A549 (cell line): ENCODE measurements around the gene AIF1L. TPM values are rescaled to one million over a fixed set of nuclear protein-coding genes. Genes with fewer than 3 reads are reported as not detected.

Experiments used
- ATAC-seq, 2 experiments: fragments of 200-7000 bp in 1 of 2; fragments of >200 bp in 1 of 2; cut with Nextera tagmentation in 1 of 2; cut with Tn5 transposase in 1 of 2; 3 replicates each; pipeline versions ENCODE4 v1.8.0 to v1.9.1; 2018 to 2020; ENCODE audit warnings: mild to moderate bottlenecking in 1 of 2, moderate library complexity in 1 of 2
- CTCF ChIA-PET: fragments of 300-600 bp; sonication (Branson Sonifier 250); formaldehyde crosslinking; extraction: SDS; loops from one replicate; lab custom pipeline; 2021; ENCODE audit warnings: antibody characterized with exemption, inconsistent platforms; lab: Yijun Ruan, JAX
- POLR2A ChIA-PET: fragments of 350-600 bp; formaldehyde crosslinking; extraction: SDS; loops from one replicate; lab custom pipeline; 2021; ENCODE audit warnings: antibody characterized with exemption, inconsistent platforms; lab: Yijun Ruan, JAX
- DNase-seq, 2 experiments: peaks; one replicate each; pipeline versions ENCODE4 v3.0.0 to v3.0.0-alpha.2; 2011 to 2016; ENCODE audit warnings: low read depth in 1 of 2, low spot score in 1 of 2
- FAIRE-seq: peaks from 2 replicates; lab custom pipeline; 2011; peaks lifted over from hg19 to GRCh38; lab: Jason Lieb, UNC
- H3K27ac ChIP-seq, 2 experiments: fragments of >200 bp; sonication (Bioruptor Twin); formaldehyde crosslinking; 3 replicates each; pipeline ENCODE4 v1.5.1; 2016 to 2017
- H3K4me1 ChIP-seq: fragments of >200 bp; sonication (Bioruptor Twin); formaldehyde crosslinking; 3 replicates; pipeline ENCODE4 v1.6.1; 2016
- H3K4me2 ChIP-seq: fragments of >200 bp; sonication (Bioruptor Twin); formaldehyde crosslinking; 3 replicates; pipeline ENCODE4 v1.6.1; 2016
- H3K4me3 ChIP-seq: fragments of >200 bp; sonication (Bioruptor Twin); formaldehyde crosslinking; 3 replicates; pipeline ENCODE4 v1.5.1; 2016
- H3K9me3 ChIP-seq: fragments of >200 bp; sonication (Bioruptor Twin); formaldehyde crosslinking; 3 replicates; pipeline ENCODE4 v1.6.1; 2016
- CHD4 ChIP-seq: fragments of 200-600 bp; sonication (generic); IDR thresholded peaks from 2 replicates; pipeline ENCODE4 v1.6.1; 2016; ENCODE audit warnings: antibody characterized with exemption, mild to moderate bottlenecking, borderline replicate concordance
- EHF ChIP-seq: fragments of 250-450 bp; sonication (Bioruptor Pico); IDR thresholded peaks from 2 replicates; pipeline ENCODE4 v1.5.0; 2020; ENCODE audit warnings: mild to moderate bottlenecking
- EHMT2 ChIP-seq: fragments of 200-600 bp; sonication (generic); IDR thresholded peaks from 2 replicates; pipeline ENCODE4 v1.6.1; 2016; ENCODE audit warnings: antibody characterized with exemption, low read depth, mild to moderate bottlenecking, moderate library complexity
- ESRRA ChIP-seq: fragments of 150-350 bp; IDR thresholded peaks from 2 replicates; pipeline ENCODE4 v1.6.1; 2014; ENCODE audit warnings: mild to moderate bottlenecking, low read length, borderline replicate concordance
- FOSB ChIP-seq: fragments of 250-450 bp; sonication (Bioruptor Pico); IDR thresholded peaks from 2 replicates; pipeline ENCODE4 v1.5.0; 2020; ENCODE audit warnings: mild to moderate bottlenecking, moderate library complexity
- HEYL ChIP-seq: fragments of 250-450 bp; sonication (Bioruptor Pico); IDR thresholded peaks from 2 replicates; pipeline ENCODE4 v1.8.0; 2021; ENCODE audit warnings: mild to moderate bottlenecking, moderate library complexity
- HOXB13 ChIP-seq: fragments of 250-450 bp; sonication (Bioruptor Pico); IDR thresholded peaks from 2 replicates; pipeline ENCODE4 v1.5.0; 2020; ENCODE audit warnings: low read depth, mild to moderate bottlenecking, moderate library complexity
- MAFK ChIP-seq: fragments of 450-650 bp; IDR thresholded peaks from 2 replicates; pipeline ENCODE4 v1.6.1; 2014; ENCODE audit not compliant: partially characterized antibody
- MYC ChIP-seq: IDR thresholded peaks from 2 replicates; pipeline ENCODE4 v1.6.1; 2012; ENCODE audit warnings: mild to moderate bottlenecking, inconsistent platforms, low read length, improper control_type of control experiment, borderline replicate concordance
- NPAS2 ChIP-seq: fragments of 250-450 bp; sonication (Bioruptor Pico); IDR thresholded peaks from 2 replicates; pipeline ENCODE4 v1.8.0; 2022; ENCODE audit warnings: mild to moderate bottlenecking, moderate library complexity, borderline replicate concordance
- NR3C1 ChIP-seq: fragments of >200 bp; sonication (Bioruptor Twin); formaldehyde crosslinking; IDR thresholded peaks from 3 replicates; pipeline ENCODE4 v1.6.1; 2017
- RCOR1 ChIP-seq: fragments of 150-350 bp; IDR thresholded peaks from 2 replicates; pipeline ENCODE4 v1.6.1; 2014; ENCODE audit warnings: antibody characterized with exemption, low read length, low read depth
- RNF2 ChIP-seq: fragments of 200-600 bp; sonication (generic); IDR thresholded peaks from 2 replicates; pipeline ENCODE4 v1.6.1; 2016; ENCODE audit warnings: low read depth, mild to moderate bottlenecking, antibody characterized with exemption, moderate library complexity, borderline replicate concordance
- TP53 ChIP-seq: fragments of 250-450 bp; sonication (Bioruptor Pico); IDR thresholded peaks from 2 replicates; pipeline ENCODE4 v1.5.0; 2021; ENCODE audit warnings: mild to moderate bottlenecking, moderate library complexity
- ZSCAN20 ChIP-seq: fragments of 250-450 bp; sonication (Bioruptor Pico); IDR thresholded peaks from 2 replicates; pipeline ENCODE4 v1.8.0; 2022; ENCODE audit warnings: mild to moderate bottlenecking, moderate library complexity
- WGBS: methylation state at CpG from one replicate; pipeline ENCODE4 v1.1.6; 2017; ENCODE audit errors: missing lambda C conversion rate; 5-methylcytosine and 5-hydroxymethylcytosine counted together
- polyA plus RNA-seq, 4 experiments: library from polyadenylated mRNA; depleted of rRNA in 3 of 4; stranded (reverse); fragments of >200 nt; fragmentation: RNase III in 1 of 4; extraction: RNeasy Plus Mini Kit Qiagen cat#74134 plus additional on column Dnase treatment in 1 of 4; gene quantifications; 2 replicates in 3 of 4; 3 replicates in 1 of 4; pipeline ENCODE4 v1.2.3, GENCODE V29; 2011 to 2017
- TF ChIP-seq, protein P1 (sequence below): fragments of >200 bp; sonication (Bioruptor Twin); formaldehyde crosslinking; IDR thresholded peaks from 2 replicates; pipeline ENCODE4 v1.6.1; 2016
- TF ChIP-seq, protein P2 (sequence below): IDR thresholded peaks from 2 replicates; pipeline ENCODE4 v1.6.1; 2012; ENCODE audit warnings: low read depth, borderline replicate concordance
- TF ChIP-seq, protein P3 (sequence below): fragments of 250-450 bp; sonication (Bioruptor Pico); IDR thresholded peaks from 2 replicates; pipeline ENCODE4 v1.5.0; 2020; ENCODE audit warnings: low read depth, mild to moderate bottlenecking, moderate library complexity
- TF ChIP-seq, protein P4 (sequence below): fragments of >200 bp; sonication (Bioruptor Twin); formaldehyde crosslinking; IDR thresholded peaks from 3 replicates; pipeline ENCODE4 v1.6.1; 2016

AIF1L gene
- polyA plus RNA-seq, 2 of the 4 experiments (the other 2 are of a cell fraction): 1.6 to 2.8 TPM

DNA sequence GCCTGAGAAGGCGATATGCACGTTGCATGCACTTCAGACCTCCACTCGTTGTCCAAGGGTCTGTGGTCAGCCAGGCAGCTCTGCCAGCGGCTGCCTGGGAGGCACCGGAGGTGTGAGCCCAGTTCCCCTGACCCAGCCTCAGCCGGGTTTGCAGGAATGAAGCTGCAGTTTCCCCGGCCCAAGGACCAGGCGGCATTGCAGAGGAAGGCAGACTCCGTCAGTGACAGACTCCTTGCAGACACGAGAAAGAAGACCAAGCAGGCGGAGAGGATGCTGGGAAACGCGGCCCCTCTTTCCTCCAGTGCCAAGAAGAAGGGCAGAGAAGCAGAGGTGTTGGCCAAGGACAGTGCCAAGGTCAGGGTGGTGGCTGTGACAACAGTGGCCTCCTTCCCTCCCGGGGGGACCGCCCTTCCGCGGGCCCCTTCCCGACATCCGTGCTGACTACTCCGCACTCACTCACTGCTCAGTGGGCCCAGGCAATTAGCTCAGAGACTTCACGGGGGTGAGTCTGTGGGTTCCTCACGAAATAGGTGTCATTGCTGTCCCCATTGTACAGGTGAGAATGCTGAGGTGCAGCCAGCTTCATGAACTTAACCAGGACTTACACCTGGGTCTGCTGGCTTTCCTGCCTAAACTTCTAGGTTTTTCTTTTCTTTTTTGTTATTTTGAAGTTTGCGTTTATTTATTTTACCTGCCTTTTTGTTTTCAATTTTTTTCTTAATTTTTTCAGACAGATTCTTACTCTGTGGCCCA, 10.8 kb upstream of the AIF1L start:
- DNase-seq: no peak
- peaks cover 7% of the 10 kb centered on the region; the same call in 2 of the 3 replicates for H3K4me1 ChIP-seq
- TF ChIP-seq, protein P1, sequence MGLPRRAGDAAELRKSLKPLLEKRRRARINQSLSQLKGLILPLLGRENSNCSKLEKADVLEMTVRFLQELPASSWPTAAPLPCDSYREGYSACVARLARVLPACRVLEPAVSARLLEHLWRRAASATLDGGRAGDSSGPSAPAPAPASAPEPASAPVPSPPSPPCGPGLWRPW: no peak
- no peak for TF ChIP-seq EHF (CRISPR knock-in tag)
- TF ChIP-seq, protein P2, sequence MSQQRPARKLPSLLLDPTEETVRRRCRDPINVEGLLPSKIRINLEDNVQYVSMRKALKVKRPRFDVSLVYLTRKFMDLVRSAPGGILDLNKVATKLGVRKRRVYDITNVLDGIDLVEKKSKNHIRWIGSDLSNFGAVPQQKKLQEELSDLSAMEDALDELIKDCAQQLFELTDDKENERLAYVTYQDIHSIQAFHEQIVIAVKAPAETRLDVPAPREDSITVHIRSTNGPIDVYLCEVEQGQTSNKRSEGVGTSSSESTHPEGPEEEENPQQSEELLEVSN: no peak
- TF ChIP-seq, protein P3, sequence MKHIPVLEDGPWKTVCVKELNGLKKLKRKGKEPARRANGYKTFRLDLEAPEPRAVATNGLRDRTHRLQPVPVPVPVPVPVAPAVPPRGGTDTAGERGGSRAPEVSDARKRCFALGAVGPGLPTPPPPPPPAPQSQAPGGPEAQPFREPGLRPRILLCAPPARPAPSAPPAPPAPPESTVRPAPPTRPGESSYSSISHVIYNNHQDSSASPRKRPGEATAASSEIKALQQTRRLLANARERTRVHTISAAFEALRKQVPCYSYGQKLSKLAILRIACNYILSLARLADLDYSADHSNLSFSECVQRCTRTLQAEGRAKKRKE (CRISPR knock-in tag): no peak
- TF ChIP-seq CHD4: no peak
- no peak for TF ChIP-seq RNF2
- TF ChIP-seq, protein P4, sequence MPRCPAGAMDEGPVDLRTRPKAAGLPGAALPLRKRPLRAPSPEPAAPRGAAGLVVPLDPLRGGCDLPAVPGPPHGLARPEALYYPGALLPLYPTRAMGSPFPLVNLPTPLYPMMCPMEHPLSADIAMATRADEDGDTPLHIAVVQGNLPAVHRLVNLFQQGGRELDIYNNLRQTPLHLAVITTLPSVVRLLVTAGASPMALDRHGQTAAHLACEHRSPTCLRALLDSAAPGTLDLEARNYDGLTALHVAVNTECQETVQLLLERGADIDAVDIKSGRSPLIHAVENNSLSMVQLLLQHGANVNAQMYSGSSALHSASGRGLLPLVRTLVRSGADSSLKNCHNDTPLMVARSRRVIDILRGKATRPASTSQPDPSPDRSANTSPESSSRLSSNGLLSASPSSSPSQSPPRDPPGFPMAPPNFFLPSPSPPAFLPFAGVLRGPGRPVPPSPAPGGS: no peak
- TF ChIP-seq RCOR1: no peak
- TF ChIP-seq HEYL (CRISPR knock-in tag): no peak
- no peak for TF ChIP-seq ESRRA
- TF ChIP-seq MAFK: no peak
- no peak for TF ChIP-seq NR3C1
- no peak for TF ChIP-seq FOSB (CRISPR knock-in tag)
- TF ChIP-seq HOXB13 (CRISPR knock-in tag): no peak
- no peak for TF ChIP-seq ZSCAN20 (CRISPR knock-in tag)
- TF ChIP-seq EHMT2: no peak
- no peak for TF ChIP-seq TP53 (CRISPR knock-in tag)
- TF ChIP-seq MYC: no peak
- TF ChIP-seq, all 56 proteins: peak for 0
- FAIRE-seq (no peak), ATAC-seq (no peak)
- ChIA-PET POLR2A (no interaction called here), CTCF (interaction anchor here (0.6 to 1.1 kb wide), 6 partner anchors 16 to 1177 kb away, joined by 3 to 5 read pairs (median 4); no protein-coding TSS in a partner anchor)
- 70% methylated on average over 21 of the region's 23 CpGs for WGBS
- H3K27ac ChIP-seq: no peak overlapping the region
- no peaks in the 10 kb centered on the region for H3K9me3 ChIP-seq
- H3K4me2 ChIP-seq: no peak overlapping the region
- H3K4me3 ChIP-seq: no peak overlapping the region

DNA sequence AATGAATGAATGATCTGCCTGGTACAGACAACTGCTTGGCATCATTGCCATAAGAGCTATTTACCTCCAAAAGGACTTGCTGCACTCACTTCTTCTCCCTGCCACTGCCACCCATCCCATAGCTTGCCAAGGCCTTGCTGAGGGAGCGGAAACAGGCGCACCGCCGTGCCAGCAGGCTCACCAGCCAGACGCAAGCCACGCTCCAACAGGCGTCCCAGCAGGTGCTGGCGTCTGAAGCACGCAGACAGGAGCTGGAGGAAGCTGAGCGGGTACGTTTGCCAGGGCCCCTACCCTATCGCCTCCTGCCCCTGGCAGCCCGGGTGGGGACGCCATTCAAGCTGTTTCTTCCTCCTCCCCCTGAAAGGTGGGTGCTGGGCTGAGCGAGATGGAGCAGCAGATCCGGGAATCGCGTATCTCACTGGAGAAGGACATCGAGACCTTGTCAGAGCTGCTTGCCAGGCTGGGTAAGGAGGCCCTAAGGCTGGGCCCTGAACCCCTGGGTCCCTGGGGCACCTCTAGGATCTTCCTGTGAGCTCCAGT, 8.9 kb upstream of the AIF1L start:
- TF ChIP-seq NPAS2 (CRISPR knock-in tag): no peak
- TF ChIP-seq, all 56 proteins: peak for 0
- no peak overlapping the region for H3K4me2 ChIP-seq
- FAIRE-seq: no peak
- ATAC-seq: no peak
- 86% methylated on average over 12 of the region's 19 CpGs for WGBS
- no peaks in the 10 kb centered on the region for H3K9me3 ChIP-seq
- CTCF ChIA-PET: interaction anchor here (0.6 to 2.2 kb wide), 6 partner anchors 9 to 89 kb away, joined by 3 to 6 read pairs (median 4); no protein-coding TSS in a partner anchor
- DNase-seq: no peak
- H3K27ac ChIP-seq: no peak overlapping the region
- peaks cover 7% of the 10 kb centered on the region; the same call in 2 of the 3 replicates for H3K4me1 ChIP-seq
- no peak overlapping the region for H3K4me3 ChIP-seq
- POLR2A ChIA-PET: no interaction called here
